ENCODE measurements around the gene XRN1. TPM values are rescaled to one million over a fixed set of nuclear protein-coding genes. Genes with fewer than 3 reads are reported as not detected.

The XRN1 gene, protein sequence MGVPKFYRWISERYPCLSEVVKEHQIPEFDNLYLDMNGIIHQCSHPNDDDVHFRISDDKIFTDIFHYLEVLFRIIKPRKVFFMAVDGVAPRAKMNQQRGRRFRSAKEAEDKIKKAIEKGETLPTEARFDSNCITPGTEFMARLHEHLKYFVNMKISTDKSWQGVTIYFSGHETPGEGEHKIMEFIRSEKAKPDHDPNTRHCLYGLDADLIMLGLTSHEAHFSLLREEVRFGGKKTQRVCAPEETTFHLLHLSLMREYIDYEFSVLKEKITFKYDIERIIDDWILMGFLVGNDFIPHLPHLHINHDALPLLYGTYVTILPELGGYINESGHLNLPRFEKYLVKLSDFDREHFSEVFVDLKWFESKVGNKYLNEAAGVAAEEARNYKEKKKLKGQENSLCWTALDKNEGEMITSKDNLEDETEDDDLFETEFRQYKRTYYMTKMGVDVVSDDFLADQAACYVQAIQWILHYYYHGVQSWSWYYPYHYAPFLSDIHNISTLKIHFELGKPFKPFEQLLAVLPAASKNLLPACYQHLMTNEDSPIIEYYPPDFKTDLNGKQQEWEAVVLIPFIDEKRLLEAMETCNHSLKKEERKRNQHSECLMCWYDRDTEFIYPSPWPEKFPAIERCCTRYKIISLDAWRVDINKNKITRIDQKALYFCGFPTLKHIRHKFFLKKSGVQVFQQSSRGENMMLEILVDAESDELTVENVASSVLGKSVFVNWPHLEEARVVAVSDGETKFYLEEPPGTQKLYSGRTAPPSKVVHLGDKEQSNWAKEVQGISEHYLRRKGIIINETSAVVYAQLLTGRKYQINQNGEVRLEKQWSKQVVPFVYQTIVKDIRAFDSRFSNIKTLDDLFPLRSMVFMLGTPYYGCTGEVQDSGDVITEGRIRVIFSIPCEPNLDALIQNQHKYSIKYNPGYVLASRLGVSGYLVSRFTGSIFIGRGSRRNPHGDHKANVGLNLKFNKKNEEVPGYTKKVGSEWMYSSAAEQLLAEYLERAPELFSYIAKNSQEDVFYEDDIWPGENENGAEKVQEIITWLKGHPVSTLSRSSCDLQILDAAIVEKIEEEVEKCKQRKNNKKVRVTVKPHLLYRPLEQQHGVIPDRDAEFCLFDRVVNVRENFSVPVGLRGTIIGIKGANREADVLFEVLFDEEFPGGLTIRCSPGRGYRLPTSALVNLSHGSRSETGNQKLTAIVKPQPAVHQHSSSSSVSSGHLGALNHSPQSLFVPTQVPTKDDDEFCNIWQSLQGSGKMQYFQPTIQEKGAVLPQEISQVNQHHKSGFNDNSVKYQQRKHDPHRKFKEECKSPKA (N-terminal part only)
- total RNA-seq (2021) (45.3 and 47.0 TPM in 2 replicates), Bru-seq, nascent RNA (percentile 85 among the genes with signal in this experiment), BruChase-seq, experiment 1, labeled RNA remaining after a 2-hour chase (percentile 89 among the genes with signal in this experiment), BruChase-seq, experiment 2, labeled RNA remaining after a 6-hour chase (percentile 85 among the genes with signal in this experiment)
- long read RNA-seq, full-length matches to known transcripts, result 3 of 9 reads
- long read RNA-seq, partial matches to known transcripts, result 1 of 9 reads
- long read RNA-seq, other reads (novel, unspliced or antisense), result 5 of 9 reads

DNA sequence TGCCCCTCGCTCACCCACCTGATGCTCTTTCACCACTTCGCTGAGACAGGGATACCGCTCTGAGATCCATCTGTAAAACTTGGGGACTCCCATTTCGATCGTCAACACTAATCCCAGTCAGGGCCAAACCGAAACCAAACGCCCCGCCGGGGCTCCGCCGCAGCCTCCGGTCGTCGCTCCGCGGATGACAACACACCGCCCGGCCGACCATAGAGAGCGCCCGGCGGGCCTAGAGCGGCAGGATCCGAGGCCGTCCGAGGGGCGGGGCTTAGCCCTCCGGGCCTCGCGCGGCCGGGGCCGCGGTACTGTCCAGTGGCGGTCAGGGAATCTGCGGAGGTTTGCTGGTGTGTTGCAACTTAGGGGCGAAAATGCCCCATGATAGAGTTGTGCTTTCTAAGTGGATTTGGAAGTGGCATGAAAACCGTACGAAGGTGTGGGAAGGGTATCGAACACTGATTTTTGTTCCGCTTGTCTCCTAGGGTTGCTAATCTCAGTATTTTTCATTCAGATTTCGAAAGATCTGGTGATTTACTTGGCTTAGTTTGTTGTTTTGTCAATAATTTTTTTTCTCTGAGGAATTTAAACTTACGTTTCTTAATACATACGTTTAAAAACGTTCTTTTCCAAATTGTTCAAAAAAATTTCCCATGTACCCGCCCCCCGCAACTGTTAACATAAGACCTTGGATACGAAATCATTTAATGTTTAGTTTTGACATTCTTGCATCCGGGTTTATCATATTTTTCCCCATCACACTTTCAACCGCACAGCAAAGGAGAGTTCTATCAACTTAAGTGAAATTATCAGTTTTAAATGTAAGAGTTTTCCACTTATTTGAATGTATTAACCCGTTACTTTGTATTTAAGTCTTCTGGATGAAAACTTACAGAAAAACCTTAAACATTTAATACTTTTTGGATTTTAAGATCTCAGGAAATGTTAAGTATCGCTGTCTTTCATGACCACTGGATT, at the start of gene XRN1:
TSS of gene XRN1 (minus strand) at position 186 of the 972 bp plus-strand sequence. CDS start at position 93, 93 bp downstream.
- Histone ChIP-seq H3K36me3 (ENCODE audit: low read depth) (peaks cover 10% of the 10 kb centered on the region; the same call in 1 of the 2 replicates), H3K9me3 (ENCODE audit: insufficient read depth, low read depth) (no peaks in the 10 kb centered on the region), H4K20me1 (ENCODE audit: insufficient read depth) (no peaks in the 10 kb centered on the region), H3K27ac (peak within 1 kb of the TSS; percentile 69), H2AFZ (peak within 1 kb of the TSS; percentile 87), H3K79me2 (ENCODE audit: low read depth) (peaks cover 46% of the 10 kb centered on the region), H3K4me1 (replicated peaks; ENCODE audit: insufficient read depth) (peaks cover 20% of the 10 kb centered on the region), H3K4me2 (peak within 1 kb of the TSS; percentile 84), H3K4me3 (peak within 1 kb of the TSS; percentile 80), H3K27me3 (ENCODE audit: insufficient read depth, low read depth) (no peaks in the 10 kb centered on the region), H3K9me2 (ENCODE audit: insufficient read depth) (no peaks in the 10 kb centered on the region), H3F3A (ENCODE audit: insufficient read depth, low read depth) (peaks cover 28% of the 10 kb centered on the region)
- ChIA-PET CTCF (interaction anchor here (0.6 kb wide), 1 partner anchor 322 kb away, joined by 6 read pairs; no protein-coding TSS in a partner anchor), POLR2A (ENCODE audit: unreplicated experiment) (no interaction called here)
- BruUV-seq (replicated peaks), result TSS peak; percentile 84
- no peak for TF ChIP-seq EZH2 (IDR thresholded peaks at IDR 0.05; ENCODE audit: low read depth)
- TF ChIP-seq, protein P1, sequence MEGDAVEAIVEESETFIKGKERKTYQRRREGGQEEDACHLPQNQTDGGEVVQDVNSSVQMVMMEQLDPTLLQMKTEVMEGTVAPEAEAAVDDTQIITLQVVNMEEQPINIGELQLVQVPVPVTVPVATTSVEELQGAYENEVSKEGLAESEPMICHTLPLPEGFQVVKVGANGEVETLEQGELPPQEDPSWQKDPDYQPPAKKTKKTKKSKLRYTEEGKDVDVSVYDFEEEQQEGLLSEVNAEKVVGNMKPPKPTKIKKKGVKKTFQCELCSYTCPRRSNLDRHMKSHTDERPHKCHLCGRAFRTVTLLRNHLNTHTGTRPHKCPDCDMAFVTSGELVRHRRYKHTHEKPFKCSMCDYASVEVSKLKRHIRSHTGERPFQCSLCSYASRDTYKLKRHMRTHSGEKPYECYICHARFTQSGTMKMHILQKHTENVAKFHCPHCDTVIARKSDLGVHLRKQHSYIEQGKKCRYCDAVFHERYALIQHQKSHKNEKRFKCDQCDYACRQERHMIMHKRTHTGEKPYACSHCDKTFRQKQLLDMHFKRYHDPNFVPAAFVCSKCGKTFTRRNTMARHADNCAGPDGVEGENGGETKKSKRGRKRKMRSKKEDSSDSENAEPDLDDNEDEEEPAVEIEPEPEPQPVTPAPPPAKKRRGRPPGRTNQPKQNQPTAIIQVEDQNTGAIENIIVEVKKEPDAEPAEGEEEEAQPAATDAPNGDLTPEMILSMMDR (conservative IDR thresholded peaks at IDR 0.05), result no peak
- intact Hi-C loops (cut with micrococcal nuclease; ENCODE audit: unreplicated experiment), result loop anchor here (1.0 to 10.0 kb wide), 5 partner anchors 8 to 554 kb away; partner anchors contain the start of genes ATR and U2SURP
- peak; percentile 81 to 98 for DNase-seq

DNA sequence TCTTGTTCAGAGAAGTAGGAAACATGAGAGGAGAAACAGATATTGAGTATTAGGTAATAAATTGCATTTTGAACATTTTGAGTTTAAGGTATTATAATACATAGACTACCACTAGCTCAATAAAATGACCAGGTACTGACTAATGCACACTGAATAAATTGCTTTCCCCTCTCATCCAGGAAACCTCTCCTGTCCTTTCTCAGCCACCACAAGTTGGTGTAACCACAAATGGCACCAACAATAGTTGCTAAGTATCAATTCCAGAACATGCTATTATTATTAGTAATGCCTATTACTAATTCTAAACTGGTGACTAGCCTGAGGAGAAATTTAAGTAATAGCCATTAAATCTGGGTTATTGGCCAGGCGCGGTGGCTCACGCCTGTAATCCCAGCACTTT, 47.3 kb upstream of the XRN1 start:
- Histone ChIP-seq H3K79me2 (ENCODE audit: low read depth) (no peaks in the 10 kb centered on the region), H3F3A (ENCODE audit: insufficient read depth, low read depth) (no peaks in the 10 kb centered on the region), H3K9me3 (ENCODE audit: insufficient read depth, low read depth) (no peaks in the 10 kb centered on the region), H3K9me2 (ENCODE audit: insufficient read depth) (no peaks in the 10 kb centered on the region), H4K20me1 (ENCODE audit: insufficient read depth) (no peaks in the 10 kb centered on the region), H3K4me1 (replicated peaks; ENCODE audit: insufficient read depth) (peaks cover 3% of the 10 kb centered on the region; the same call in 1 of the 2 replicates), H3K4me2 (no peak overlapping the region), H2AFZ (no peak overlapping the region), H3K27me3 (ENCODE audit: insufficient read depth, low read depth) (no peaks in the 10 kb centered on the region), H3K36me3 (ENCODE audit: low read depth) (peaks cover 41% of the 10 kb centered on the region), H3K27ac (no peak overlapping the region), H3K4me3 (no peak overlapping the region)
- no TSS peak for BruUV-seq (replicated peaks)
- ChIA-PET CTCF (no interaction called here), POLR2A (ENCODE audit: unreplicated experiment) (no interaction called here)
- DNase-seq, result no peak
- intact Hi-C loops (cut with micrococcal nuclease; ENCODE audit: unreplicated experiment), result no loop called here
- no peak for TF ChIP-seq EZH2 (IDR thresholded peaks at IDR 0.05; ENCODE audit: low read depth)
- TF ChIP-seq, protein P1 (conservative IDR thresholded peaks at IDR 0.05), result no peak

All from PC-9 (cell line).